K562 (cell line): ENCODE measurements around the gene RPS6KA2. TPM values are rescaled to one million over a fixed set of nuclear protein-coding genes. Genes with fewer than 3 reads are reported as not detected.

ENCODE experiments used
- ARID4B ChIP-seq: sonication (generic); formaldehyde crosslinking; IDR thresholded peaks from 2 replicates; pipeline ENCODE4 v1.8.0; 2022; ENCODE audit warnings: mild to moderate bottlenecking, missing genetic modification reagents
- ATF1 ChIP-seq, 2 experiments: fragments of 450-650 bp in 1 of 2; IDR thresholded peaks; 2 replicates each; pipeline ENCODE4 v1.6.1; 2016; ENCODE audit warnings: missing compliant biosample characterization in 1 of 2, missing genetic modification characterization in 1 of 2
- ATF4 ChIP-seq: fragments of 450-650 bp; formaldehyde crosslinking; IDR thresholded peaks from 2 replicates; pipeline ENCODE4 v1.4.0; 2022; ENCODE audit warnings: mild to moderate bottlenecking, moderate library complexity
- BCL6 ChIP-seq: fragments of 250-450 bp; sonication (Bioruptor Pico); IDR thresholded peaks from 2 replicates; pipeline ENCODE4 v1.4.0; 2020
- CGGBP1 ChIP-seq: fragments of 250-450 bp; sonication (Bioruptor Pico); IDR thresholded peaks from 2 replicates; pipeline ENCODE4 v1.9.0; 2021; ENCODE audit warnings: mild to moderate bottlenecking
- HDAC8 ChIP-seq: fragments of 450-650 bp; IDR thresholded peaks from 2 replicates; pipeline ENCODE4 v1.6.1; 2016; ENCODE audit warnings: mild to moderate bottlenecking, missing genetic modification characterization, moderate library complexity, missing compliant biosample characterization
- MAFG ChIP-seq: fragments of 450-650 bp; conservative IDR thresholded peaks from 2 replicates; pipeline ENCODE4 v1.6.1; 2016; ENCODE audit warnings: missing genetic modification characterization, missing compliant biosample characterization
- MEF2A ChIP-seq: IDR thresholded peaks from 2 replicates; pipeline ENCODE4 v1.6.1; 2011; ENCODE audit warnings: low read depth, mild to moderate bottlenecking, low read length, moderate library complexity; ENCODE audit not compliant: control insufficient read depth
- NFE2 ChIP-seq: IDR thresholded peaks from 2 replicates; pipeline ENCODE4 v1.6.1; 2014; ENCODE audit warnings: antibody characterized with exemption, low read depth
- RBM17 ChIP-seq: fragments of 200-400 bp; formaldehyde crosslinking; IDR thresholded peaks from 2 replicates; pipeline ENCODE4 v1.6.1; 2017; ENCODE audit warnings: low read depth, mild to moderate bottlenecking, low read length, borderline replicate concordance
- RBM25 ChIP-seq: fragments of 200-400 bp; formaldehyde crosslinking; IDR thresholded peaks from 2 replicates; pipeline ENCODE4 v1.6.1; 2018; ENCODE audit warnings: low read length, low read depth, moderate library complexity; ENCODE audit not compliant: severe bottlenecking
- RUNX1 ChIP-seq: sonication (generic); IDR thresholded peaks from 2 replicates; pipeline ENCODE4 v1.6.1; 2016; ENCODE audit warnings: antibody characterized with exemption, low read depth
- SMARCC2 ChIP-seq: fragments of 450-650 bp; IDR thresholded peaks from 2 replicates; pipeline ENCODE4 v1.6.1; 2017; ENCODE audit warnings: antibody characterized with exemption, moderate library complexity, mild to moderate bottlenecking, low read depth
- TAF1 ChIP-seq: IDR thresholded peaks from 2 replicates; pipeline ENCODE4 v1.6.1; 2011; ENCODE audit warnings: mild to moderate bottlenecking, low read length, moderate library complexity; ENCODE audit not compliant: insufficient read depth, control insufficient read depth, severe bottlenecking; ENCODE audit errors: extremely low read depth
- TOE1 ChIP-seq, 2 experiments: fragments of 450-650 bp in 1 of 2; sonication (generic) in 1 of 2; formaldehyde crosslinking in 1 of 2; IDR thresholded peaks; 2 replicates each; pipeline versions ENCODE4 v1.7.1 to v1.8.0; 2016 to 2022; ENCODE audit warnings: borderline replicate concordance in 2 of 2, mild to moderate bottlenecking in 2 of 2, antibody characterized with exemption in 1 of 2, inconsistent platforms in 1 of 2, low read depth in 1 of 2, missing genetic modification reagents in 1 of 2, moderate library complexity in 1 of 2
- YY1 ChIP-seq, 3 experiments: IDR thresholded peaks; 2 replicates each; pipeline ENCODE4 v1.6.1; 2011; ENCODE audit warnings: low read length in 2 of 3, mild to moderate bottlenecking in 2 of 3, moderate library complexity in 2 of 3, borderline replicate concordance in 1 of 3, control low read depth in 1 of 3, low read depth in 1 of 3; ENCODE audit not compliant: insufficient read depth in 3 of 3, insufficient replicate concordance in 2 of 3, control insufficient read depth in 1 of 3, insufficient read length in 1 of 3; ENCODE audit errors: extremely low read depth in 1 of 3
- ZNF583 ChIP-seq: fragments of 250-450 bp; sonication (Bioruptor Pico); IDR thresholded peaks from 2 replicates; pipeline ENCODE4 v1.4.0; 2020
- polyA plus RNA-seq, 8 experiments: library from polyadenylated mRNA; depleted of rRNA in 4 of 8; stranded (reverse) in 5 of 8; unstranded in 3 of 8; fragments of >200 nt; fragmentation: Nextera tagmentation in 2 of 8; fragmentation: Illumina TruSeq in 1 of 8; extraction: Ambion mirVana in 2 of 8; extraction: Trizol in 1 of 8; gene quantifications; 2 replicates each; pipeline versions ENCODE4 v1.2.1 to v1.2.3, GENCODE V29; 2011 to 2014; ENCODE audit warnings: inconsistent platforms in 1 of 8, missing spikeins in 1 of 8
- total RNA-seq, 7 experiments: library from RNA; depleted of rRNA in 6 of 7; stranded (reverse); fragments of >200 nt in 6 of 7; fragmentation: Illumina TruSeq in 2 of 7; extraction: Trizol in 2 of 7; gene quantifications; 2 replicates each; pipeline versions ENCODE4 v1.2.1 to v1.2.3, GENCODE V29; 2011 to 2021; ENCODE audit warnings: low replicate concordance in 1 of 7
- TF ChIP-seq, protein P1 (sequence below): fragments of 450-650 bp; IDR thresholded peaks from 2 replicates; pipeline ENCODE4 v1.6.1; 2016; ENCODE audit warnings: borderline replicate concordance

Gene RPS6KA2
- total and polyA plus RNA-seq, 9 of the 15 experiments (the other 6 are each of a cell fraction or from before 2014, with no cell fraction given) = 0.29 to 1.00 (median 0.53) TPM

DNA sequence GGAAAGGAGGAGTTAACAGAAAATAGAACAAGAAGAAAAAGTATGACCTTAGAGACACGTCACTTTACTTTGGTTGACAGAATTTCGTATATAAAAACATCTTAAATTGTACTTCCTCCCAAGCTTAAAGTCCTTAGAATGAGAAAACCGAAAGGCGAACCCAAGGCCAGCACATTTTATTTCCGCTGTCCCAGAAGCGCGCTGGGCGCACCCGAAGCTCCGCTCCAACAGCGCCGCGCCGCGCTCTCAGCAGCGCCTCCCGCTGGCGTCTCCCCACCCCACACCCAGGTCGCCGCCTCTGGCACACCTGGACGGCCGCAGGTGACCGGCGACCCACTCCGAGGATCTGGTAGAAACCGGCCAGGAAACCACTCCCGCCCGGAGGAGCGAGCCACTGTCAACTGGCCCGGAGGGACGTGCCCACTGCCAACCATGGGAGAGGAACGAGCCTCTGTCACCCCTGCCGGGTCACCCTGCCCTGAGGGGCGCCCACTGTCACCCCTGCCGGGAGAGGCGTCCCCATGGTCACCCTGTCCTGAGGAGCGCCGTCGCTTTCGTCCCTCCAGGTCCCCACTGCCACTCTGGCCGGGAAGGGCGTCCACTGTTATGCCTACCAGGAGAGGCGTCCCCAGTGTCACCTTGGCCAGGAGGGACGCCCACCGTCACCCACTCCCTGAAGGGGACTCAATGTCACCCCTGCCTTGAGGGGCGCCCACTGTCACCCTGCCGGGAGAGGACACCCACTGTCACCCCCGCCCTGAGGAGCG is 245.1 kb downstream of the RPS6KA2 start (continued):
- TF ChIP-seq ATF4 (CRISPR knock-in tag) (no peak), BCL6 (no peak), RBM25 (no peak), ARID4B (peak; percentile 63; the same call in 1 of the 2 replicates), RUNX1 (no peak), NFE2 (no peak), TOE1 (IDR thresholded peaks at IDR 0.05; ENCODE audit: borderline replicate concordance) (no peak), TOE1 (CRISPR knock-in tag; IDR thresholded peaks at IDR 0.05; ENCODE audit: borderline replicate concordance, low read depth) (no peak), ZNF583 (no peak), RBM17 (no peak), SMARCC2 (0 out of 2 replicates have a peak, but pooled peaks have one; percentile 10), MAFG (tag) (no peak), CGGBP1 (CRISPR knock-in tag) (no peak), MEF2A (no peak), HDAC8 (tag) (no peak), ATF1 (CRISPR knock-in tag; IDR thresholded peaks at IDR 0.05) (no peak), ATF1 (tag; IDR thresholded peaks at IDR 0.05) (peak; percentile 27), YY1 (IDR thresholded peaks at IDR 0.05; ENCODE audit: borderline replicate concordance in 1 of 3, control insufficient read depth in 1 of 3, extremely low read depth in 1 of 3, insufficient read depth in 3 of 3, insufficient read length in 1 of 3, insufficient replicate concordance in 2 of 3, low read depth in 1 of 3, low read length in 2 of 3) (peak in 2 of 3 experiments; percentile 46 to 54), TAF1 (peak; percentile 50)
- TF ChIP-seq, protein P1, sequence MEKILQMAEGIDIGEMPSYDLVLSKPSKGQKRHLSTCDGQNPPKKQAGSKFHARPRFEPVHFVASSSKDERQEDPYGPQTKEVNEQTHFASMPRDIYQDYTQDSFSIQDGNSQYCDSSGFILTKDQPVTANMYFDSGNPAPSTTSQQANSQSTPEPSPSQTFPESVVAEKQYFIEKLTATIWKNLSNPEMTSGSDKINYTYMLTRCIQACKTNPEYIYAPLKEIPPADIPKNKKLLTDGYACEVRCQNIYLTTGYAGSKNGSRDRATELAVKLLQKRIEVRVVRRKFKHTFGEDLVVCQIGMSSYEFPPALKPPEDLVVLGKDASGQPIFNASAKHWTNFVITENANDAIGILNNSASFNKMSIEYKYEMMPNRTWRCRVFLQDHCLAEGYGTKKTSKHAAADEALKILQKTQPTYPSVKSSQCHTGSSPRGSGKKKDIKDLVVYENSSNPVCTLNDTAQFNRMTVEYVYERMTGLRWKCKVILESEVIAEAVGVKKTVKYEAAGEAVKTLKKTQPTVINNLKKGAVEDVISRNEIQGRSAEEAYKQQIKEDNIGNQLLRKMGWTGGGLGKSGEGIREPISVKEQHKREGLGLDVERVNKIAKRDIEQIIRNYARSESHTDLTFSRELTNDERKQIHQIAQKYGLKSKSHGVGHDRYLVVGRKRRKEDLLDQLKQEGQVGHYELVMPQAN = peak; percentile 58
